Caki2 (cell line): Measurements from ENCODE around the gene NUDT8. TPM values are rescaled to one million over a fixed set of nuclear protein-coding genes. Genes with fewer than 3 reads are reported as not detected.
"Not testable (repeated sequence)": the region's sequence is repeated elsewhere in the genome, so short reads cannot be mapped to it uniquely, and the experiment has no call there.

Experiments used
- DNase-seq: peaks from one replicate; pipeline ENCODE4 v3.0.0-alpha.2; 2015; ENCODE audit warnings: low read depth
- in situ Hi-C: cut with HindIII; loops from 2 replicates; pipeline ENCODE4 v1.10.0; 2016; ENCODE audit warnings: low sequenced_read_pairs, low pct_unique_long_range_greater_than_20kb, mixed read lengths
- total RNA-seq: library from RNA; depleted of rRNA; stranded (reverse); fragments of >200 nt; shearing (Covaris generic); gene quantifications from 2 replicates; pipeline ENCODE4 v1.2.3, GENCODE V29; 2014; ENCODE audit warnings: low replicate concordance

NUDT8 gene
- total RNA-seq, 1 experiment from 2014 or later, result 52.9 TPM

DNA sequence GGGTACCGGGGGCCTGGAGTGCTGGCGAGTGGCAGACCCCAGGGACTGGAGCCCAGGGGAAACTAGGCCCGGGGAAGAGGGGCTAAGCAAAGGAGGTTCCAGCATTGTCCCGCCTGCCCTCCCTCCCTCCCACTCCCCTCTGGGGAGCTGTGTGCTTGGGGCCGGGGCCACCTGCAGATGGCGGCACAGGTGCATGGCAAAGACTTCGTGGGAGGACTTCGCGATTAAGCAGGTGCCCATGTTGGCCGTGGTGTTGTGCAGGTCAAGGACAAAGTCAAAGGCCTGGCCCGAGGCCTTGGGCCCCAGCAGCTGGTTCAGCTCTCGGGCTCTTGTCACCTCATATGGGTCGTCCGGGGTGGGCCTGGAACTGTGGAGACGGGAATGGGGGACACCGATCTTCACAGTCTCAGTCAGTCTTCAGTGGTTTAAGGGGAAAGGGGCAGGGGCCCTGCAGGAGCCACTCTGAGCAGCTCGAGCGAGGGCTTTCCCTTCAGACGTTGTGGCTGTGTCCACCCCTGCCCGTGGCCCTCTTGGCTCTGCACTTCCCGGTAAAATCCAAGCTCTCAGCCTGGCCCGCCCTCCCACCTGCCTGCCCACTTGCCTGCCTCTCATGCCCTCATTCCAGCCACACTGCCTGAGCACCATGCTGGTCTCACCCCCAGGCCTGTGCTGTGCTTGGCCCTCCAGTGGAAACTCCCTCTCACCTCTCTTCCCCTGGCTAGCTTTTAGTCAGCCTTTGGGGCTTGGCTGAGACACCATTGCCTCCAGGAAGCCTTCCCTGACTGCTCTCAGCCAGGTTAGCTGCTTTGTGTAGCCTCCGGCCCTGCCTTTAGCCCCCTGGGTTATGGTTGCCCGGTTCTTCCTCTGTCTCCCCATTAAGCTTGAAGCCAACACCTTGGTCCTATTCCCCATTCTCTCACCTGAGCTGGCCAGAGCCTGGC, 16.1 kb upstream of the NUDT8 start:
- no peak for DNase-seq
- in situ Hi-C loops, result no loop called here

DNA sequence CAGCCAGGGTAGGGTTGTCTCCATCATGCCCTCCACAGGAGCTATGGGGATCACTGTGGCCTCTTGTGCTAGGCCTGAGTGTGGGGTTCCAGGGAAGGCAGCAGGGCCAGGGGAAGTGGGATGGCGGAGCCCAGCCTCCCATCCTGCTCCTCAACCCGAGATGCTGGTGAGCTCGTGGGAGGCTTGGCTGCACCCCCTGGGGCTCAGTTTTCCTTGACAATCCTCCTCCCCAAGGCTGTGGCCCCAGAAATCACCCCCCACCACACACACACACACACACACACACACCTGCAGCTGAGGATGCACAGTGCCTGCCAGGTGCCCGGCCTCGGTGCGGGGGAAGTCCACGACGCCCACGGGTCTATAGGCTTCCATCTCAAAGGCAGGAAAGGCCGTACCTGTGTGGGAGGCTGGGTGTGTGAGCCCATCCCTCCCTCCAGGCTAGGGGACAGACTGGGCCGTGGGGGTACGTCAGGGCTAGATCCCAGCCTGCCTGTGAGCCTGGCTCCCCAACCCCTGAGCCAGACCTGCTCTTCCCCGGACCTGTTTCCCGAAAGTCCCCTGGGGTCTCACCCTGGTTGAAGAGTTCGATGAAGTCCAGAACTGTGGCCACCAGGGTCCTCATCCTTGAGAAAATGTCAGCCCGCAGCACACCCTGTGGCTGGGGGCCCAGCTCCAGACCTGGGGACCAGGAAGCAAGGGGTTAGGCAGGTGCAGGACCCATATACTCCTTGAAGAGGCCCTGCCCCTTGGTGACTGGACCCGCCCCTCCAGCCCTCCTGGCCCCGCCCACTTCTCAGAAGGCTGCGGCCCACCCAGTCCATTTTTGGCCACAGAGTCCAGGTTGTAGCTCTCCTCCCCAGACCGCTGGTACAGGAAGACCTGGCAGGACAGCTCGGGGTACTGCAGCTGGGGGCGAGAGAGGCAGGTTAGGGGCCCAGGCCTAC, 15.0 kb upstream of the NUDT8 start:
- in situ Hi-C loops, result no loop called here
- no peak for DNase-seq

DNA sequence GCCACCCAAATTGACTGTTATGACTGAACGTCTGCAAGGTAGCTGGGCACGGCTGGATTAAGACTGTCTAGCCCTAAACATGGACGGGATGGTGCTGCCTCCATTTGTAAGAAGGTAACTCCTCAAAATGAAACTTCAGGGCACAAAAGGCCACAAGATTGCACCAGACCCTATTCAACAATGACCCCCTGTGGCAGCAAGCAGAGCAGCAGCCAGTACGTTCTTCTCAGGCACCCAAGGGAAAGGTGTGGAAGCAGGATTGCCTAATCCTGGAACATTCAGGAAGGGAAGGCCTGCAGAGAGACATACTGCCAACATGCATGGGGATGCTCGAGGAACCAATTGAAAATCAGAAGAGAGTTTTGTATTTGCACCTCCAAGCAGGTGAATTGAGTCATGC, 14.3 kb upstream of the NUDT8 start:
- no peak for DNase-seq
- in situ Hi-C loops, result no loop called here

DNA sequence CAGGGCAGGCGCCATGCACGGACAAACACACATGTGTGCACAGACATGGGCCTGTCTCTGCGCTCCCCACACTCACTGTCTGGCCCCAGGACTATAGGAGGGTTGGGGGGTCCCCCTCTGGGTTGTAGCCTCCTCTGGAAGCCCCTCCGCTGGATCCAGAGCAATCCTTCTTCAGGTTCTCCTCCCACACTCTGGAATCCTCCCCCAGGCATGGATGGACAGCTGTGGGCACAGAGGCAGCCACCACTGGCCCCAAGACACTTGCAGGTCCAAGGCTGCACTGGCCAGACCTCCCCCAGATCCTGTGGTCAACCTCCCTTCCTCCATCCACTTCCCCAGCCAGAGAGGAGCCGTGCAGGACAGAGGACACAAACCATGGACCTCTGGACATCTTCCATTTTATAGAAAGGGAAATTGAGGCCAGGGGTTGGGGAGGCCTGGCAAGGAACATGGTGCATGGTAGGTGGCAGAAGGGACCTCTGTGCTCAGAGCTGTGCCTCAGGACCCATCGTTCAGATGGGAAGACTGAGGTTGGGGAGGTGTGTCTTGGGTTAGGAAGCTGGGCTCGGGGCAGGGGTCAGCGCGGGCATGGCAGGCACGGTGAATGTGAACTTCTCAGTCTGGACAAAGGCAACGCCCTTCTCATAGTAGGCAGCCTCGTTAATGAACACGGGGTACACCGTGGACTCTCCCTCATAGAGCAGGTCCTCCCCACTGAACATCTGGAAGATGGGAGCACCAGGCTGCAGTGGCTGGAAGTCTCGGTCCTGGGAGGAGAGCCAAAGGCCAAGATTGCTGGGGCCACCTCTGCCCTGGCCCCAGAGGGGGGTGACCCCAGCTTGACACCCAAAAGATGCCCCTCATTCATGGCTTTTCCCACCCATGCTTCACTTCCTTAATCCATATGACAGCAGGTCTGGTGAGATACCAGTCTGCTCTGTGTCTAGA, 12.7 kb upstream of the NUDT8 start:
- in situ Hi-C loops, result no loop called here
- no peak for DNase-seq

DNA sequence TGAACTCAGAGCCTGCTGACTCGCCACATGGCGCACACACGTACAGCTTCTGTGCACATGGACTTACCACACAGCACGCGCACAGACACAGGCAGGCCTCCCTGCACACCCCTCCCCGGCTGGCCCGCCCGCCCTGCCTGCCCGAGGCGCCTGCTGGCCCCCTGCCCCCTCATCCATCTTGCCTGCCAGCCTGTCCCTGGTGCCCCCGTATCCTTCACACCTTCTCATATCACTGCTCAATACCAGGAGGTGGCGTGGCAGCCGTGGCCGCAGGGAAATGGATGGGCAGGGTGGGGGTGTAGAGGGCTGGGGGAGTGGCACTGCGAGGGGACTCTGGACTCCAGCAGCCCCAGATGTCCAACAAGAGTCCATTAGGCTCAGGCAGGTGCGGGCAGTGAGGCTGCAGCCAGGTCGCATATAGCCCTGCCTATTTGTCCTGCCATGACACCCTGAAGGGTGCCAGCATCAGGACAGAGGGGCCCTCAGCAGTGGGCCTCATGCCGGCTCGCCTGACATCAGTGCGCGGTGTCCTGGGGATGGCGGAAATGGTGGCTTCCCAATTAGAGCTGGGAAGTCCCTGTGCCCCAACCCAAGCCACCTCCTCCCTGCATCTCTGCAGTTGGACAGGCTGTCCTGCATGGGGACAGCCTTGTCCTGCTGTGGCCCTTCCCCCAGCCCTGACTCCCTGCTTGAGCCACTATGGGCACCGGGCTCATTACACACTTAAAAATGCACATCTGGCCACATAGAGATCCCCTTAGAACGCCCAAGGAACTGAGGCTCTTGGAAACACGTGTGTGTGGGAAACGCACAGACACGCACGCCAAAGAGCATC, 11.8 kb upstream of the NUDT8 start:
- in situ Hi-C loops, result no loop called here
- DNase-seq, result no peak

DNA sequence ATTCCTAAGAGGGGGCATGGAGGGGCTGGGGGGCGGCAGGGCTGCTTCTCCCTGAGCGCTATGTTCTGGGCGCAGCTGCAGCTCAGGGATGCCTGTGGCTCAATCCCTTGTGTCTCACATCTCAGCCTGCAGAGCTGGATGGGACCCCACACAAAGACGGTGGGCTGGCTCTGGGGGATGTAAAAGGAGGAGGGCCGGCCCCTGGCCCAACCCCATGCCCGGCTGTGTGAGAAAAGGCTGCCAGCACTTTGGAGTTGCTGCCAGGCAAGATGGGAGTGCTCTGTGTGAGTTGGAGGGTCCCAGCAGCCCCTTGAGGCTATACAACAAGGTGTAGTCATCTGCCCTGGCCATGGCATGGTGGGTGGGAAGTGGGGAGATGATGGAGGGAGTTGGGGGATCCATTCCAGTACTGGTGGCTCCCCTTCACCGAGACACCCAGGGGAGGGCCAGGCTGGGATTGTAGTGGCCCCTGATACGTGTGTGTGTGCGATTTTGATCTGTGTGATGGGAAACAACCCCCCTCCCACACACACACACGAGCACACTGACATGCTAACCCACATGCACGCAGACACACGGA, 11.1 kb upstream of the NUDT8 start:
- in situ Hi-C loops, result no loop called here
- DNase-seq, result no peak

DNA sequence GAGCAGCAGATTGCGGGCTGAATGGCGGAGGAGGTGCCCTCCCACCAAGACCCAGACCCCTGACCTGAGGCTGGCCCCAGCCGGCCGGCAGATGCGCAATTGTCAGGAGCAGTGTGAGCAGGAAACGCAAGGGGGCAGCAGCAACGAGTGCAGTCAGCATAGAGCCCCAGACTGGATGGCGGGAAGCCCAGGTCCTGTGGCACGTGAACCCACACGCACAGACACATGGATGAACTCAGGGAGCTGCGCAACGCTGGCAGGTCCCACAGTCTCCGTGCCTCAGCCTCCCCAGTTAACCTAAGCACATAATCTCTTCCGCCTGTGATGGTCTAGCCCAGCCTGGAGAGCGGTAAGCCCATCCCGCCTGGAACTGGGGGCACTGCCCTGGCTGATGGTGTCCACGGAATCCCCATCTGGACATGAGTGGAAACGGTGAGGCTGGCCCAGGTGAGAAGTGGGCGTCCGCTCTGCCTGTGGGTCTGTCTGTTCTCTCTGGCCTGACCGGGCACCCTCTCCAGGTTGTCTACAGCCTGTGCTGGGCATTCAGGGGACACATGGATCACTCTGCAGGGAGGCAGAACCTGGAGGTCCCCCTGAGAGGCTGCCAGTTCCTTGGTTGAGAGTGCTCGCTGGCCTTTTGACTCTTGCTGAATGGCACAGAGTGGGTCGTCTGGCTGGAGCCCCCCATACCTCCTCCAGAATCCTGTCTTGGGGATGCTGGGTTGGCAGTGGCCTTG, 10.5 kb upstream of the NUDT8 start:
- no peak for DNase-seq
- in situ Hi-C loops, result no loop called here

DNA sequence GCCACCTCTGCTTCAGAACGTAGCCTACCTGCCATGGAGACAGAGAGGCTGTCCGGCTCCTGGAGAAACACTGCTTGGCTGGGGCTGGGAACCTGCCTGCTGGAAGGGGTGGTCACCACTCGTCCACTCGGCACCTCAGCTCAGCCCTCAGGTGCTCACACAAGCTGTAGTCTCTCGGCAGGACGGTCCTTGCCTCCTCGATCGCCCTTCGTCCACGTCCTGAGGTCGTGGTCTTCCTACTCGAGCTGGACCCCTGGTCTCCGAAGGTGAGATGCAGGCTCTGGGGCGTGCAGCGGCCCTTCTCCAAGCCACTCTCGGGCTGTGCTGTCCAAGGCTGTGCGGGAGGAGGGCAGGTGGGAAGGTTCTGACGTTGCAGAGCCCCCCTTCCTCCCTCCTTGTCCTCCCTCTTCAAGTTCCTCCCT, 9.7 kb upstream of the NUDT8 start, which contains the start of gene TBX10:
TBX10 (minus strand) TSS at position 326 of the 422 bp plus-strand sequence; CDS start at position 35, 291 bp downstream.
- DNase-seq, result no peak
- in situ Hi-C loops, result no loop called here

DNA sequence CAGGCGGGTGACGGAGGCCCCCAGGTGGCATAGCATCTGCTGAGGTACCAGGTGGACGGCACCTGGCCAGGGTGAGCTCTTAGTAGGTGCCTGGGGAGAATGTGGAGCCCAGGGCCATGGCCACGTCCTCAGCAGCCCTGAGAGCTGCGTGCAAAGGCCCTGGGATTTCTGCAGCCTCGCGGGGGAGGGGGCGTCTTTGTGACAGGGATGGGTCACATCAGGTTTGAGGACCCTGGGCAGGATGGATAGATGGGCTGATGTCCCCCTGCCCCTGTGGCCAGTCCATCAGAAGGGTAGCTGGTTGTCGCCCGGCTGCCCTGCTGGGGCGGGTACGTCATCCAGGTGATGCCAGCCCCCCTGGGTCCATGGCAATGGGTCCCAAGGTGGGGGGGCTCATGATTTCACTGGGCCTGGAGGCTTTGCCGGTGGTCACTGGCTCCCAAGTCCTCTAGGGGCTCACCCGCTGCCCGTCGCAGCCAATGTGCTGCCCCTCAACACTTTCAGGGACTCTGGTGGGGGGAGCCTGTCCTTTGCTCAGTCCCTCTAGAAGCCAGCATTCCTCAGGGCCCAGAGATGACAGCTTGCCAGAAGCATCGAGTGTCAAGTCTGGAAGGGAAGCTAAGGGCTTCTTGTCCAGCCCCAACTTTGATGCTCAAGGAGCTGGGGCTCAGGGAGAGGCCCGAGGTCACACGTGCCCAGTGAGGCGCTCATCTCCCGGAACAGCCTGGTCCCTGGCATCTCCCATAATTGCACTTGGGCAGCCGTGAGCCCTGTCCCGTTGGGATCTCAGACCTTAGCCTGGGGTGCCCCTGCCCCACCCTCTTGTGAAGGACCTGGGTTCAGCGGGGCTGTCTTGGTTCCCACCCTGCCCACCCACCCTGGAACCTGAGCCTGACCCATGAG, 9.0 kb upstream of the NUDT8 start:
- no peak for DNase-seq
- in situ Hi-C loops, result no loop called here

DNA sequence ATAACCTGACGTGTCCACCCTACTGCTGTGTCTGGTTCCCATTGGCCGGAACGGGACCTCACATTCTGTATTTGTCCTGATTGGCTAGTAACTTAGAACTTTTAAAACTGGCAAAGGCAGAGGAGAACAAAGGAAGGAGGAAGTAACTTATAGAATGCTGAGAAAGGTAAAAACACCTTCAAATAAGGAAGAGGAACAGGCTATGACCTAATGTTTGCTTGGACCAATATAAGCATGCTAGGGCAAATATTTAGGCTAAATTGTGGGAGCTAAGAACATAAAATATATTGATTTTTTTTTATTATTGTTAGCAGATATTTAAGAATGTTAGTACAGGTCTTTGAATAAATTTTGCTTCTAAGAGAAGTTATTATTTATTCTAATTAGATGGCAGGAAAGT, 7.7 kb upstream of the NUDT8 start:
- in situ Hi-C loops, DNase-seq: not testable (repeated sequence)

DNA sequence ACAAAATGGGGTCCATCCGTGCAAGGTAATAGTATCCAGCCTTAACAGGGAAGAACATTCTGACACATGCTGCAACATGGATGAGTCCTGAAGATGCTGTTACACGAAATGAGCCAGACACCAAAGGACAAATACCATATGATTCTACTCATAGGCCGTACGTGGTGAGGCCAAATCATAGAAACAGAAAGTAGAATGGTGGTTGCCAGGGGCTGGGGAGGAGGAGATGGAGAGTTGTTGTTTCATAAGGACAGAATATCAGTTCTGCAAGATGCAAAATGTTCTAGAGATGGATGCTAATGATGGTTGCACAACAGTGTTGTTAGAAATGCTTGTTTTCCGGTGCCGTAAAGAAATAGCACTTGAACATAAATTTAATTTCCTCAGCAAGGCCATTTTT, 7.2 kb upstream of the NUDT8 start:
- DNase-seq, result no peak
- in situ Hi-C loops, result no loop called here

DNA sequence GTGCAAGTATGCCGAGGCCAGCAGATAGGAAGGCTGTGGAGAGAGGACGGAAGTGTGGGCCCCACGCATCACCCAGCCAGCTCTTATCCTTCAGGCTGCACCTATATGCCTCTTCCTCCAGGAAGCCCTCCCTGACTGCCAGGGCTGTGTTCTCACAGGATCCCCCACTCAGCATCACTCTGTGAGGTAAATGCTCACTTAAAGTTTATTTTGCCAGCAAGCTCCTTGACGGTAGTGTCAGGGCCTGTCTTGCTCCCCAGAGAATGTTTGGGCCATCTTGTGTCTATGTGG, 5.4 kb upstream of the NUDT8 start:
- DNase-seq, result no peak
- in situ Hi-C loops, result no loop called here

DNA sequence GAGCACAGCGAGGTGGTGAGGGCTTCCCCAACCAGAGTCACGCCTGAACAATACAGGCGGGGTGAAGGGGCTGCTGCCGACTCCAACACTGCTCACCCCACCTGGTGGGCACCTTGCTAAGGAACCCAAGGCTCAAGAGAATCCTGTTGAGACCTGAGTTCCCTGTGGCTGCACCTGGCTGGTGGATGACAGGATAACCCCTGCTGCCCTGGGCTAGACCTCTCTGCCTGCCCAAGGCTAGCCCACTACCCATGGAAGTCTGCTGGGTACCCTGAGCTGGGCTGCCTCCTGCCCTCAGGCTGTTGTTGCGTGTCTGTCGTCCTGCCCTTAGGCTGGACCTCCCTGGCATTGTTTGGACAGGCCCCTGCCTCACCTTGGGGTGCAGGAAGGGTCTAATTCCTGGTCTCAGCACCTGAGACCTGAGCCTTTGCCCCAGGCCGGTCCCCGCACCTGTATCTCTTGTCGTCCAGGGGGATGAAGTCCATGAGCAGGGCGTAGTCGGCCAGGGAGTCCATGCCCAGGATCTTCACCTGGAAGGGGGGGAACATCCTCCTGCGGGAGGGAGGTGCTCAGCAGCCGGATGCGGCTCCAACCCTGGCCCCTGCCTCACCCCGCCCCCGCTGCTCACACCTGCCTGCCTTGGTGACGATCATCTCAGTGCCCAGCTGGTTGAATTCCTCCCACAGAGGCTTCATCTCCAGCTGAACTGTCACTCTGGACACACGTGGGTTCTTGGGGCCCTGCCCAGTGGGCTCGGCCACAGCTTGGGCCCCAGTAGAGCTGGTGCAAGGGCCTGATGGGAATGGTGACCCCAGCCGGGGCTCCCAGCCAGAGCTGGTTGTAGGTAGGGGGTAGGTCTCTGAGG, 4.9 kb upstream of the NUDT8 start:
- no peak for DNase-seq
- in situ Hi-C loops, result no loop called here

DNA sequence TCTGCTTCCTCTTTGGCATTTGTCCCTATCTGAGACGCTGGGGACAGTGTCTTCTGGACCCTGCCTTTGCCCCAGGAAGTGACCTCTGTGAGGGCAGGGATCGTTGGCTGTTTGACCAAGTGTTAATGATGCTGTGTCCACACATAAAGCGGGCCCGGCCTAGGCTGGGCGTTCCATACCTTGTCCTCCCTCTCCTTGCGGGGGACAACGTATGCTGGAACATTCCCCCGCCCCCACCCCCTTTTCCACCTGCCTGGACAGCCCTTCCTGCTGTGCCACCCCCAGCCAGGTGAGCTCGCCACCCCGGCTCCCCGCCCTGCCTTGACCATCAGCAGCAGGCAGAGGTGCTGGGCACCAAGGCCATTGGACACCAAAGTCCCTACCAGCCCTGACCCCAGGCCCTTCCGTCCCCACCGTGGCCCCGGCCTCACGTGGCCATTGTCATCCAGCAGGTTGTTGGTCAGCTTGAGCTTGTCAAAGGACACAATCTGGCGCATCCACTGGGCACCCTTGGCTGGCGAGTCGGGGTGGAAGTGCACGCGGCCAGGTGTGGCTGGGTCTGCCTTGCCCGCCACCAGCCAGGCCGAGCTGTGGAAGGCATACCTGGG, 4.1 kb upstream of the NUDT8 start:
- in situ Hi-C loops, result no loop called here
- no peak for DNase-seq
